Activated B cell treated with CpG ODN at 0.5 μM for 24 hours (primary cell): Measurements from ENCODE around the gene NXF1. TPM values are rescaled to one million over a fixed set of nuclear protein-coding genes. Genes with fewer than 3 reads are reported as not detected.
A peak's percentile ranks its signal among the peaks of the same experiment; 100 is the strongest.
"Not testable (repeated sequence)": the region's sequence is repeated elsewhere in the genome, so short reads cannot be mapped to it uniquely, and the experiment has no call there.

Source experiments
- ATAC-seq: fragments of 200-7000 bp; cut with Tn5 transposase; one replicate; pipeline ENCODE4 v1.10.0; 2021; ENCODE audit warnings: low read depth, mild to moderate bottlenecking, moderate library complexity
- CTCF ChIA-PET: fragments of 350-600 bp; sonication (Branson Sonifier 250); formaldehyde crosslinking; loops from one replicate; lab custom pipeline; 2021; ENCODE audit warnings: antibody characterized with exemption; lab: Charles Lee
- POLR2A ChIA-PET: fragments of 350-600 bp; sonication (Branson Sonifier 250); formaldehyde crosslinking; loops from one replicate; lab custom pipeline; 2021; ENCODE audit warnings: antibody characterized with exemption; lab: Charles Lee
- DNase-seq: peaks from one replicate; pipeline ENCODE4 v3.0.0; 2022
- H3K27ac Mint-ChIP-seq: one replicate; pipeline ENCODE4 v1.8.0; 2020; ENCODE audit warnings: mixed read lengths
- H3K27me3 Mint-ChIP-seq: one replicate; pipeline ENCODE4 v1.8.0; 2021; ENCODE audit warnings: mixed read lengths
- H3K36me3 Mint-ChIP-seq: one replicate; pipeline ENCODE4 v1.8.0; 2021; ENCODE audit warnings: low read depth, mixed read lengths
- H3K4me1 Mint-ChIP-seq: one replicate; pipeline ENCODE4 v1.8.0; 2021; ENCODE audit warnings: mixed read lengths
- H3K4me3 Mint-ChIP-seq: one replicate; pipeline ENCODE4 v1.8.0; 2020; ENCODE audit warnings: mild to moderate bottlenecking, mixed read lengths
- H3K9me3 Mint-ChIP-seq: one replicate; pipeline ENCODE4 v1.8.0; 2020; ENCODE audit warnings: mixed read lengths
- intact Hi-C: fragments of 100-400 bp; cut with micrococcal nuclease; formaldehyde crosslinking; loops from one replicate; pipeline ENCODE4 v1.15.1; 2024
- total RNA-seq: library from RNA; stranded (reverse); gene quantifications from 2 replicates; pipeline ENCODE4 v1.2.3, GENCODE V29; 2022
- TF ChIP-seq, protein P1 (sequence below): fragments of 200-600 bp; IDR thresholded peaks from one replicate; pipeline ENCODE4 v1.8.0; 2022; ENCODE audit warnings: antibody characterized with exemption, mild to moderate bottlenecking

Gene NXF1
- total RNA-seq, 1 donor from 2014 or later = 89.1 TPM

- H3K9me3 Mint-ChIP-seq = no peaks in the 10 kb centered on the region
- CTCF ChIA-PET = interaction anchor here (2.0 to 2.1 kb wide), 2 partner anchors 17 to 31 kb away, joined by 7 to 13 read pairs; no protein-coding TSS in a partner anchor
- no peak for DNase-seq
- no peak for ATAC-seq
- no peaks in the 10 kb centered on the region for H3K27me3 Mint-ChIP-seq
- peaks cover 19% of the 10 kb centered on the region for H3K4me1 Mint-ChIP-seq
- TF ChIP-seq, protein P1, sequence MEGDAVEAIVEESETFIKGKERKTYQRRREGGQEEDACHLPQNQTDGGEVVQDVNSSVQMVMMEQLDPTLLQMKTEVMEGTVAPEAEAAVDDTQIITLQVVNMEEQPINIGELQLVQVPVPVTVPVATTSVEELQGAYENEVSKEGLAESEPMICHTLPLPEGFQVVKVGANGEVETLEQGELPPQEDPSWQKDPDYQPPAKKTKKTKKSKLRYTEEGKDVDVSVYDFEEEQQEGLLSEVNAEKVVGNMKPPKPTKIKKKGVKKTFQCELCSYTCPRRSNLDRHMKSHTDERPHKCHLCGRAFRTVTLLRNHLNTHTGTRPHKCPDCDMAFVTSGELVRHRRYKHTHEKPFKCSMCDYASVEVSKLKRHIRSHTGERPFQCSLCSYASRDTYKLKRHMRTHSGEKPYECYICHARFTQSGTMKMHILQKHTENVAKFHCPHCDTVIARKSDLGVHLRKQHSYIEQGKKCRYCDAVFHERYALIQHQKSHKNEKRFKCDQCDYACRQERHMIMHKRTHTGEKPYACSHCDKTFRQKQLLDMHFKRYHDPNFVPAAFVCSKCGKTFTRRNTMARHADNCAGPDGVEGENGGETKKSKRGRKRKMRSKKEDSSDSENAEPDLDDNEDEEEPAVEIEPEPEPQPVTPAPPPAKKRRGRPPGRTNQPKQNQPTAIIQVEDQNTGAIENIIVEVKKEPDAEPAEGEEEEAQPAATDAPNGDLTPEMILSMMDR = no peak
- H3K36me3 Mint-ChIP-seq = peaks cover 18% of the 10 kb centered on the region
- POLR2A ChIA-PET = interaction anchor here (0.8 to 5.1 kb wide), 12 partner anchors 14 to 164 kb away, joined by 3 to 193 read pairs (median 40); partner anchors contain the start of genes BSCL2, C11orf98, CSKMT and GANAB
- intact Hi-C loops = no loop called here
- peak overlapping the region; percentile 4 for H3K27ac Mint-ChIP-seq
- H3K4me3 Mint-ChIP-seq = peak overlapping the region; percentile 51
These were observed 50.1 kb downstream of the NXF1 start for GRCh38 chr11:62755086-62755615.

DNA sequence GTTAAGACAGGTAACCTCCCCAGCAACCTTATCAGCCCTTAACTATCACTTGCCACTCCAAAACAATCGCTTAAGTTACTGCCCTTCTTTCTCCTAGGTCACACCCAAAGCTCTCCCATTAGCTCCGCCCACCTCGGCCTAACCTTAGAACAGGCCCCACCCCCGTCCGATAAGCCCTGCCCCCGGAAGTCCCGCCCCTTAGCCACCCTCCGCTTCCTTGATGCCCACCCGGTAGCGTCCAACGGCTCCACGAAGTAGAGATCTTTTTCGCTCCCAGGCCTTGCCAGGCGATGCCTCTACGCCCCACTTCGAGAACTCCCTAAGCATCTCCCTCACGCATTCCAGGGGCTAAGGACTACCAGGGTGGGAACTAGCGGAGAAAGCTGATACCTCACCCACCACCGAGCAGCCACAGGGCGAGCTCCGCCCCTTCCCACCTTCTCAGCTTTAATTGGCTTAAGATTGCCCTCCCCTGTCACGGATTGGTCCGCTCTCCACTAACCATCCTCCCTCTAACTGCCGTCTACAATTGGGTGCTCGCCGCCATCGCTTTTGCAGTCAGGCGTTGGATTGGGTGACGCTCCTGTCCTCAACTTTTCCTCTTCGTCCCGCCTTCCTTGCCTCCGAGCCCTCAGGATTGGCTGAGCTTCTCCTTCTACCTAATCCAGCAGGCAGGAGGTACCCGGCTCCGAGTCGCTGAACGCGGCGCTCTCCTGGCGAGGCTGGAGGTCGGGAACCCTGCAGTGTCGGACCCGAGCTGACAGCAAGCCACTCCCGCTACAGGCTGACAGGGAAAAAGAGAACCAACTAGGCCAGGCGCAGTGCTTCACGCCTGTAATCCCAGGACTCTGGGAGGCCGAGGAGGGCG, 51.3 kb downstream of the NXF1 start, which contains the start of gene ZBTB3:
TSS of gene ZBTB3 (minus strand) at position 425 of the 868 bp plus-strand sequence. CDS start 496 bp downstream, outside the sequence.
- TF ChIP-seq, protein P1 = no peak
- intact Hi-C loops = loop anchor here (1.0 to 5.0 kb wide), 7 partner anchors 7 to 632 kb away; partner anchors contain the start of genes EEF1G, INCENP, POLR2G and TAF6L
- Mint-ChIP-seq H3K4me3 (peak within 1 kb of the TSS; percentile 97), H3K27ac (peak within 1 kb of the TSS; percentile 99), H3K27me3 (no peaks in the 10 kb centered on the region), H3K9me3 (no peaks in the 10 kb centered on the region), H3K4me1 (peaks cover 22% of the 10 kb centered on the region), H3K36me3 (peaks cover 25% of the 10 kb centered on the region)
- peak; percentile 91 for DNase-seq
- CTCF ChIA-PET = interaction anchor here (1.2 to 2.4 kb wide), 7 partner anchors 18 to 127 kb away, joined by 3 to 13 read pairs (median 4); partner anchors contain the start of genes HNRNPUL2 and SLC3A2
- POLR2A ChIA-PET = interaction anchor here (0.6 to 5.1 kb wide), 60 partner anchors 8 to 1558 kb away, joined by 3 to 193 read pairs (median 5); partner anchors contain the start of genes B3GAT3, BSCL2, C11orf98 and CSKMT
- peak; percentile 93 for ATAC-seq

DNA sequence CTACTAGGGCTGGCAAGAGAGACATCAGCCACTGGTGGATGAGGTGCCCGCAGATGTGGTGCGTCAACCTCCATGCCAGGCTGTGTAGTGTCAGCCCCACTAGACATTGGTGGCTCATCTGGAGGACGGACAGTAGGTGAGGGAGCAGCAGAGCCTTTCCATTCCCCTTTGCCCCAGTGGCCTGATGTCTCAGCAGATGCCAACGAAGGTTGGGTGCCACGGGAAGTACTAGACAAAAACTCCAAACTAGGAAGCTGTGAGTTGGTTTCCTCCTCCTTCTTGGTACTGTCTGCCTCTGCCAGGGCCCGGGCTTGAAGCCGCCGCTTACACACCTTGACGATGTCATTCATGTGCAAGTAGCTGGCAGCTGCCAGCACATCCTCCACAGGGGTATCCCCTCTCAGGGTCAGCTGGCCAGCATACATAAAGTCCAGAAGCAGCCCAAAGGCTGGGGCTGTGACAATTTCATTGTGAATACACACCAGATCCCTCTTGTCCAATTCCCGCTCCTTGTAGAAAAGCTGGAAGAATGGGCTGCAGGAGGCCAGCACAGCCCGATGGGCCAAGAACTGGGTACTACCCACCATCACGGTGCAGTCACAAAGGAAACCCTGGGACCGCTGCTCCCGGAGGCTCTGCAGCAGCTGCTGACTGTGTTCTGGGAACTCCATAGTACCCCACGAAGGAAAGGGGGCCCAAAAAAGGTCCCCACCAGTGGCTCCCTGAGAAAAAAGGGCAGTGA, 52.1 kb downstream of the NXF1 start:
- TF ChIP-seq, protein P1 = no peak
- ATAC-seq (no peak), DNase-seq (no peak)
- no peaks in the 10 kb centered on the region for H3K27me3 Mint-ChIP-seq
- ChIA-PET POLR2A (interaction anchor here (0.6 to 5.1 kb wide), 56 partner anchors 9 to 1559 kb away, joined by 3 to 193 read pairs (median 5); partner anchors contain the start of genes B3GAT3, BSCL2, C11orf98 and CSKMT), CTCF (interaction anchor here (1.2 to 2.4 kb wide), 7 partner anchors 19 to 128 kb away, joined by 3 to 13 read pairs (median 4); partner anchors contain the start of genes HNRNPUL2 and SLC3A2)
- peaks cover 22% of the 10 kb centered on the region for H3K4me1 Mint-ChIP-seq
- no peaks in the 10 kb centered on the region for H3K9me3 Mint-ChIP-seq
- H3K4me3 Mint-ChIP-seq = peak overlapping the region; percentile 97
- H3K36me3 Mint-ChIP-seq = peaks cover 28% of the 10 kb centered on the region
- H3K27ac Mint-ChIP-seq = peak overlapping the region; percentile 99
- intact Hi-C loops = loop anchor here (1.0 to 5.0 kb wide), 3 partner anchors 8 to 631 kb away; partner anchors contain the start of genes EEF1G, INCENP and POLR2G

GRCh38 chr11:62752177-62752785, 53.0 kb downstream of the NXF1 start:
- TF ChIP-seq, protein P1 = no peak
- no peak for DNase-seq
- POLR2A ChIA-PET = interaction anchor here (0.6 to 5.1 kb wide), 10 partner anchors 10 to 130 kb away, joined by 3 to 193 read pairs (median 42); partner anchors contain the start of genes C11orf98, CSKMT, HNRNPUL2 and POLR2G
- Mint-ChIP-seq H3K4me1 (peaks cover 22% of the 10 kb centered on the region), H3K4me3 (no peak overlapping the region), H3K27me3 (no peaks in the 10 kb centered on the region), H3K9me3 (no peaks in the 10 kb centered on the region), H3K36me3 (peaks cover 28% of the 10 kb centered on the region), H3K27ac (no peak overlapping the region)
- CTCF ChIA-PET = interaction anchor here (0.6 to 2.4 kb wide), 2 partner anchors 10 to 129 kb away, joined by 3 to 6 read pairs; partner anchors contain the start of genes POLR2G and SLC3A2
- intact Hi-C loops = loop anchor here (5.0 kb wide), 2 partner anchors 180 to 630 kb away; partner anchors contain the start of genes EEF1G and INCENP
- ATAC-seq = no peak

DNA sequence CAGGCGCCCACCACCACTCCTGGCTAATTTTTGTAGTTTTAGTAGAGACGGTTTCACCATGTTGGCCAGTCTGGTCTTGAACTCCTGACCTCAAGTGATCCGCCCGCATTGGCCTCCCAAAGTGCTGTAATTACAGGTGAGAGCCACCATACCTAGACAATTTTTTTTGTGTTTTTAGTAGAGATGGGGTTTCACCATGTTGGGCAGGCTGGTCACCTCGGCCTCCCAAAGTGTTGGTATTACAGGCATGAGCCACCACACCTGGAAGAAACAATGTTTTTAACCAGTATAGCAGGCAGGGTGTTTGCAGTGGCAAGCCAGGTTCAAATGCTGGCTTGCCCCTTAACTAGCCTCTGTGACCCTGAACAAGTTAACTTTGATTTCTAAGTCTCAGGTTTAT, 55.3 kb downstream of the NXF1 start:
- CTCF ChIA-PET = not testable (repeated sequence)

More for the DNA sequence above, 55.3 kb downstream of the NXF1 start:
- H3K4me1 Mint-ChIP-seq = peaks cover 22% of the 10 kb centered on the region
- H3K9me3 Mint-ChIP-seq, DNase-seq, H3K27me3 Mint-ChIP-seq, H3K4me3 Mint-ChIP-seq, H3K27ac Mint-ChIP-seq, ATAC-seq: not testable (repeated sequence)
- intact Hi-C loops = loop anchor here (5.0 kb wide), 2 partner anchors 178 to 628 kb away; partner anchors contain the start of genes EEF1G and INCENP
- POLR2A ChIA-PET = interaction anchor here (1.2 kb wide), 1 partner anchor 22 kb away, joined by 3 read pairs; the partner anchor contains the start of gene HNRNPUL2
- peaks cover 28% of the 10 kb centered on the region for H3K36me3 Mint-ChIP-seq
